ENCODE data around the gene GSTA4.

DNA sequence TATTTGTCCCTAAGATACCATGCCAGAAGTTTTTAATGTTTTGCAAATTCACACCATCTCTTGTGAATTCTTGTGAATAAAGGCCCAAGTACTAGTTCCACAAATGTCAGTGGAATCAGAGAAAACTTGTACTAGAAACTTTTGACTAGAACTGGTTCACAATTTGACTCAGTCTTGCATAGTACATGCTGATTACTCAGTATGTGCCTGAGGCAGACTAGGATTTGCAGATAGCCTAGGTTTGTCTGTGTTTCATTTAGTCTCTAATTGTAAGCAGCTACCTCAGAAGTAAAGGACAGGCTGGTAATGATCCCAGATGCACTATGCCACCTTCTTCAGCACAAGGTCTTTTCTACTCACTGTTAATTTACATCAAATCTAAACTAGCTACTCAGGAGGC lies 34.2 kb upstream of the GSTA4 start:
- TF ChIP-seq ZNF404 (tag by site-specific recombination; IDR thresholded peaks at IDR 0.05): no peak
- TF ChIP-seq, protein P1, sequence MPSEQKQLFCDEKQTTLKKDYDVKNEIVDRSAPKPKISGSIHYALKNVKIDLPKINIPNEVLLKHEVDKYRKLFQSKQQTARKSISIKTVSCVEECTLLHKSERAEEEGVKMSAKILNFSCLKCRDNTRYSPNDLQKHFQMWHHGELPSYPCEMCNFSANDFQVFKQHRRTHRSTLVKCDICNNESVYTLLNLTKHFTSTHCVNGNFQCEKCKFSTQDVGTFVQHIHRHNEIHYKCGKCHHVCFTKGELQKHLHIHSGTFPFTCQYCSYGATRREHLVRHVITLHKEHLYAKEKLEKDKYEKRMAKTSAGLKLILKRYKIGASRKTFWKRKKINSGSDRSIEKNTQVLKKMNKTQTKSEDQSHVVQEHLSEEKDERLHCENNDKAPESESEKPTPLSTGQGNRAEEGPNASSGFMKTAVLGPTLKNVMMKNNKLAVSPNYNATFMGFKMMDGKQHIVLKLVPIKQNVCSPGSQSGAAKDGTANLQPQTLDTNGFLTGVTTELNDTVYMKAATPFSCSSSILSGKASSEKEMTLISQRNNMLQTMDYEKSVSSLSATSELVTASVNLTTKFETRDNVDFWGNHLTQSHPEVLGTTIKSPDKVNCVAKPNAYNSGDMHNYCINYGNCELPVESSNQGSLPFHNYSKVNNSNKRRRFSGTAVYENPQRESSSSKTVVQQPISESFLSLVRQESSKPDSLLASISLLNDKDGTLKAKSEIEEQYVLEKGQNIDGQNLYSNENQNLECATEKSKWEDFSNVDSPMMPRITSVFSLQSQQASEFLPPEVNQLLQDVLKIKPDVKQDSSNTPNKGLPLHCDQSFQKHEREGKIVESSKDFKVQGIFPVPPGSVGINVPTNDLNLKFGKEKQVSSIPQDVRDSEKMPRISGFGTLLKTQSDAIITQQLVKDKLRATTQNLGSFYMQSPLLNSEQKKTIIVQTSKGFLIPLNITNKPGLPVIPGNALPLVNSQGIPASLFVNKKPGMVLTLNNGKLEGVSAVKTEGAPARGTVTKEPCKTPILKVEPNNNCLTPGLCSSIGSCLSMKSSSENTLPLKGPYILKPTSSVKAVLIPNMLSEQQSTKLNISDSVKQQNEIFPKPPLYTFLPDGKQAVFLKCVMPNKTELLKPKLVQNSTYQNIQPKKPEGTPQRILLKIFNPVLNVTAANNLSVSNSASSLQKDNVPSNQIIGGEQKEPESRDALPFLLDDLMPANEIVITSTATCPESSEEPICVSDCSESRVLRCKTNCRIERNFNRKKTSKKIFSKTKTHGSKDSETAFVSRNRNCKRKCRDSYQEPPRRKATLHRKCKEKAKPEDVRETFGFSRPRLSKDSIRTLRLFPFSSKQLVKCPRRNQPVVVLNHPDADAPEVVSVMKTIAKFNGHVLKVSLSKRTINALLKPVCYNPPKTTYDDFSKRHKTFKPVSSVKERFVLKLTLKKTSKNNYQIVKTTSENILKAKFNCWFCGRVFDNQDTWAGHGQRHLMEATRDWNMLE (tag by site-specific recombination; conservative IDR thresholded peaks at IDR 0.05; ENCODE audit: low read depth): no peak
